ENCODE results near the gene MGME1.
A peak's percentile ranks its signal among the peaks of the same experiment; 100 is the strongest.

Gene MGME1

GRCh38 chr20:17961587-17961940 lies 7.3 kb upstream of the MGME1 start:
- no peak for DNase-seq

GRCh38 chr20:17963114-17963897 lies 5.5 kb upstream of the MGME1 start:
- no peak for DNase-seq

- DNase-seq = no peak
Observed at GRCh38 chr20:17964073-17964472, 4.7 kb upstream of the MGME1 start.

- DNase-seq = no peak
Observed at GRCh38 chr20:17964632-17965031, 4.2 kb upstream of the MGME1 start.

- DNase-seq = peak in 1 of 2 donors; percentile 27
Observed at GRCh38 chr20:17965042-17965697, 3.6 kb upstream of the MGME1 start.

GRCh38 chr20:17966432-17967310 lies 2.1 kb upstream of the MGME1 start:
- DNase-seq = peak in 1 of 2 donors; percentile 58

- peak in 1 of 2 donors; percentile 32 for DNase-seq
Observed at GRCh38 chr20:17967521-17968365, 1.1 kb upstream of the MGME1 start.

GRCh38 chr20:17969278-17969883 lies 563 bp downstream of the MGME1 start:
- DNase-seq = peak in 1 of 2 donors; percentile 27

GRCh38 chr20:17969884-17970409 lies 1.1 kb downstream of the MGME1 start:
- peak; percentile 44 to 48 for DNase-seq

GRCh38 chr20:17971300-17972013 lies 2.6 kb downstream of the MGME1 start:
- DNase-seq = no peak

- DNase-seq = no peak
Observed at GRCh38 chr20:17972121-17972520, 3.3 kb downstream of the MGME1 start.

GRCh38 chr20:17976305-17976704 lies 7.5 kb downstream of the MGME1 start:
- DNase-seq = no peak

- no peak for DNase-seq
Observed at GRCh38 chr20:17985388-17986018, 16.7 kb downstream of the MGME1 start.

- no peak for DNase-seq
Observed at GRCh38 chr20:17987988-17988387, 19.2 kb downstream of the MGME1 start.

- no peak for DNase-seq
Observed at GRCh38 chr20:17990278-17990972, 21.6 kb downstream of the MGME1 start.

GRCh38 chr20:17992224-17992637 lies 23.4 kb downstream of the MGME1 start:
- DNase-seq = no peak

- DNase-seq = no peak
Observed at GRCh38 chr20:17992847-17993513, 24.2 kb downstream of the MGME1 start.

GRCh38 chr20:17993546-17993945 lies 24.7 kb downstream of the MGME1 start:
- DNase-seq = no peak
